Panc1 (cell line): Measurements from ENCODE around the gene PEX5.

ENCODE experiments used
- POLR2AphosphoS5 ChIP-seq: IDR thresholded peaks from 2 replicates; pipeline ENCODE4 v1.6.1; 2012; ENCODE audit warnings: mild to moderate bottlenecking, low read depth, low read length, moderate library complexity
- REST ChIP-seq, 2 experiments: IDR thresholded peaks; 2 replicates each; pipeline ENCODE4 v1.6.1; 2011 to 2012; ENCODE audit warnings: low read depth in 2 of 2, control low read depth in 1 of 2, low read length in 1 of 2, mild to moderate bottlenecking in 1 of 2, moderate library complexity in 1 of 2; ENCODE audit not compliant: insufficient read depth in 1 of 2
- TF ChIP-seq, protein P1 (sequence below): fragments of 450-650 bp; IDR thresholded peaks from 2 replicates; pipeline ENCODE4 v1.5.1; 2017; ENCODE audit warnings: mild to moderate bottlenecking

GRCh38 chr12:7161811-7162210, 27.7 kb upstream of the PEX5 start:
- TF ChIP-seq, protein P1, sequence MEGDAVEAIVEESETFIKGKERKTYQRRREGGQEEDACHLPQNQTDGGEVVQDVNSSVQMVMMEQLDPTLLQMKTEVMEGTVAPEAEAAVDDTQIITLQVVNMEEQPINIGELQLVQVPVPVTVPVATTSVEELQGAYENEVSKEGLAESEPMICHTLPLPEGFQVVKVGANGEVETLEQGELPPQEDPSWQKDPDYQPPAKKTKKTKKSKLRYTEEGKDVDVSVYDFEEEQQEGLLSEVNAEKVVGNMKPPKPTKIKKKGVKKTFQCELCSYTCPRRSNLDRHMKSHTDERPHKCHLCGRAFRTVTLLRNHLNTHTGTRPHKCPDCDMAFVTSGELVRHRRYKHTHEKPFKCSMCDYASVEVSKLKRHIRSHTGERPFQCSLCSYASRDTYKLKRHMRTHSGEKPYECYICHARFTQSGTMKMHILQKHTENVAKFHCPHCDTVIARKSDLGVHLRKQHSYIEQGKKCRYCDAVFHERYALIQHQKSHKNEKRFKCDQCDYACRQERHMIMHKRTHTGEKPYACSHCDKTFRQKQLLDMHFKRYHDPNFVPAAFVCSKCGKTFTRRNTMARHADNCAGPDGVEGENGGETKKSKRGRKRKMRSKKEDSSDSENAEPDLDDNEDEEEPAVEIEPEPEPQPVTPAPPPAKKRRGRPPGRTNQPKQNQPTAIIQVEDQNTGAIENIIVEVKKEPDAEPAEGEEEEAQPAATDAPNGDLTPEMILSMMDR = no peak
- TF ChIP-seq REST (IDR thresholded peaks at IDR 0.05; ENCODE audit: insufficient read depth in 1 of 2, low read depth in 2 of 2, low read length in 1 of 2) = no peak
- TF ChIP-seq POLR2AphosphoS5 = no peak
